ENCODE data around the gene IZUMO1.
A peak's percentile ranks its signal among the peaks of the same experiment; 100 is the strongest.
"Not testable (repeated sequence)": the region's sequence is repeated elsewhere in the genome, so short reads cannot be mapped to it uniquely, and the experiment has no call there.

The IZUMO1 gene

DNA sequence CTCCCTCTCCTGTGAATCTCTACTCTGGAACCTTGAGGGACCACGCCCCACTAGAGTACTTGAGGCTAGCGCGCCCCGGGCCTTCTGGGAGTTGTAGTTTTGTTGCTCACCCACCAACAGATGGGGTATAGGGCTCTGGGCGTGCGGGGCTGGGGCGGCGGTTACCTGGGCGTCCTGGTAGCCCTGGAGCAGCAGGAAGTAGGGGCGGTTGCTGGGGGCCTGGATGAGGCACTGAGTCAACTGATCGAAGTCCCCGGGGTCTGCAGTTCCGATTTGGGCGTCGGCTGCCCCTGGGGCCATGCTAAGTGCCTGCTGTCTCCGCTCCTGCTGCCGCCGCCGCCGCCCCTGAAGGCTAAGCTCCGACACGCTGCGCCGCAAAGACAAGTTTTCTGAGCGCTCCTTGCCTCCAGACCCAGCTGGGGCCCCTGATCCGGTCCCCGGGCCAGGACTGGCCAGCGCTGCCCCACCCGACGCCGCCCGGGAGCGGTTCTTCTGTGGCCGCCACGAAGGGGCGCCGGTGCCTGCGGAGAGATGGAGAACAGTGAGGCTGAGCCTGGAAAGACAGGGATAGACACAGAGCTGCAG, 11.6 kb downstream of the IZUMO1 start:
- no peak for DNase-seq

- DNase-seq = no peak
Observed at GRCh38 chr19:48734625-48735024, 12.1 kb downstream of the IZUMO1 start.

DNA sequence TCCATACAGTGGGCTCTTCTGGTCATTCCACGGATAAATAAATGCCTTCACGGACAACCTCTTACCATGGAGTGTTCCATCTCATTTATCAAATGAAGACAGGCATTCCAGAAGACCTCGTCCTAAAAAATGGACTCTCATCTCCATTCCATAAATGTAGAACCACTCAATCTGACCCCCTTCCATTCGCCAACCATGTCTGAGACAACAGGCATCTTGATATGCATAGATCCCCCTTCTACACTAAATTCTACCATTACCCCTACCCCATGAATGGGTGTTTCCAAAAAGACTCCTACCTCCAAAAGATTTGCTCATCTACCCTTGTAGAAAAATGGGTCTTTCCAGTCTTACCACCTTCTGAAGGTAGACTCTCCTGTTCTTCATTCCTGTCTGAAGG, 15.3 kb downstream of the IZUMO1 start:
- no peak for DNase-seq

GRCh38 chr19:48728911-48729664, 17.6 kb downstream of the IZUMO1 start:
- no peak for DNase-seq

DNA sequence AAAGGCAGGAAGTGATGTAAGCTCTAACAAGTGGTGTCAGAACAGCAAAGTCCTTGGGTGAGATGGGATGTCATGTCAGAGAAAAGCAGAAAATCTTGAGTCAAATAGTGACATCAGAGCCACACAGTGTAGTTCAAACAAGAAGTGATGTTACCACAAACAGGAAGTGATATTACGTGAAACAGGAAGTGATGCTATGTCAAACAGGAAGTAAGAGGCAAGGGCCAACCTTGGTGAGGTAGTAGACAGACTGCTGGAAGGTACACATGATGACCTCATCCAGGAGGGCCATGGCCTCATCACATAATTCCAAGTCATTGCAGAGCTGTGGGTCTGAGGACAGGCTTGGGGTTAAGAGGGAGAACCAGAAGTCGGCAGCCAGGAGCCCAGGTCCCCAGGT, 20.2 kb downstream of the IZUMO1 start:
- DNase-seq = no peak

DNA sequence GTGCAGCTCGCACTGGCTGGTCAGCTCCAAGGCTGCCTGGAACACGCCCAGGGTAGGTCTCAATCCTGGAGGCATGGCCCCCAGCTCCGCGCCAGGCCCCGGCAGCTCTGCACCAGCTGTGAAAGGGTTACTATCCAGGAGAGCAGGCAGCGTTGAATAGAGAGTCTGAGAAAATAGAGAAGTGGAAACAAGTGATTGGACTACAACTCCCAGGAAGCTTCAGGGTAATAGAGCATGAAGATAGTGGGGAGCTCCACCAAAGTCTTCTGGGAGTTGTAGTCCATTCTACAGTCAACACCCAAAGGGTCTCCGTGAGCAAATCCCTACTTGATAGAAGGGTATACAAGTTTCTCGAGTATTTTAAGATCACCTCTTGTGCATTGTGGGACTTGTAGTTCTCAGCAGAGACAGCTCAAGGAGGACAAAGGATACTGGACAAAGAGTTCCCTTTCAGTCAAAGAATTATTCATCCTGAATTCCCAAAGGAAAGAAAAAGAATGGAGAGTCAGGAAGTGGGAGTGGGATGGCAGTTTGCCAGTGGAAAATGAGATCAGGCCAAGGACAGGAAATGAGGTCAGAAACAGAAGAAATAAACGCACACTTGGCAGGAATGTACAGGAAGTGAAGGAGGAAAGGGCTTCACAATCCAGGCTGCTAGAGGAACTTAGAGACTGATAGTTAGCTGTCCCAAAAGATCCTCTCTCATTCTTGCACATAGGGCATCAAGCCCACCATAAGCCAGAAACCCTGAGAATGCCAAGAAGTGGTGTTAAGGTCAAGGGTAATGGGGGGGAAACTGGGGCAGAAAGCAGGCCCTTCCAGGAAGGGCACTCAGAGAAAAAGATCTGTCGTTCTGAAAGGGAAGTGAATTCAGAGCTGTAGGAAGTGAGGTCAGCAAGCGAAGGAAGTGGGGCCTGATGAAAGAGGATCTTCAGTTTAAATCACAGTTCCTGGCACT, 21.6 kb downstream of the IZUMO1 start:
- DNase-seq = peak; percentile 37

- no peak for DNase-seq
Observed at GRCh38 chr19:48722196-48722708, 24.5 kb downstream of the IZUMO1 start.

DNA sequence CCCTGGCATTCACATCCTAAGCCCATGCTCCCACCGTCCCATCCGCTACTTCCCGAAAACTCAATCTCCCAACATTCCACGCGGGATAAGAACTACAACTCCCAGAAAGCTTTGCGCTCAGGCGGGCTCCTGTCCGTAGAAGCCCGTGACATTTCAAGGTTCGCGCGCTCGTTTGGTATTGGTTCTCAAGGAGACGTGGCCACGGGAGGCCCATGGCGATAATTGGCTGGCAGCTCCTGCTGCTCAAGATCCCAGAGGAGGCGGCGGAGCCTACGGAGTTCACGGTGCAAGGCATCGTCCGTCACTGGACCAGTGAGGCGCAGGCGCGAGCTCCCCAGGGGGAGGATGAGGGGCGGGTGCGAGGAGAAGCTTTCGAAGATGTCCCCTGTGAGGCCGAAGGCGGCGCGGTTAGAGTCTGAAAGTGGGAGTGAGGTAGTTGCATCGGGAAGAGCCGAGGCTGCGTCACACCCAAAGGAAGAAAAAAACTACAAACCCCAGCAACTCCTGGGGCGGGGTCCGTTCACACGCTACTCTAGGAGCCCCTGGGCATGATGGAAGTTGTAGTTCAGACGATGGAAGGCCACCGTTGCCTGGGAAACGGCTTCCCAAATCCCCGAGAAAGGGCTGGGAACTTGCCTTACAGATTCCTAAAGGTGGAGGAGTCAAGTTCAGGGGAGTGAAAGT, 26.0 kb downstream of the IZUMO1 start:
- DNase-seq = peak; percentile 95

DNA sequence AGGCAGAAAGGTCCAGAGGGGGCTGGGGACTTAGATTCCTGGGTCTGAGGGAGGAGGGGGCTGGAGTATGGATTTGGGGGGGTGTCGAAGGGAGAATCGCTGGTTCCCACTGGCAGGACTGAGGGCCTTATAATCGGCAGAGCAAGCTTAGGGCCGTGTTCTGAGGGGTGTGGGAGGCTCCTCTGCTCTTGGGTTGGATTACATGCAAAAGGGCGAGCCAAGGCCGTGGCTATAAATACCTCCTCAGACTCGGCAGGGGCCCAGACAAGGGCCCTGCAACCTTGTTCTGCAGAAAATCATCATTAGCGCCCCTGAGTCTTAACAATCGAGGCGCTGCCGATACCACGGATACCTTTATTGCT, 26.5 kb downstream of the IZUMO1 start:
- no peak for DNase-seq

- no peak for DNase-seq
Observed at GRCh38 chr19:48719263-48720171, 27.2 kb downstream of the IZUMO1 start, which contains the start of gene MAMSTR. Gene MAMSTR (minus strand): TSS chr19:48719725. CDS start chr19:48719031, 694 bp downstream.

DNA sequence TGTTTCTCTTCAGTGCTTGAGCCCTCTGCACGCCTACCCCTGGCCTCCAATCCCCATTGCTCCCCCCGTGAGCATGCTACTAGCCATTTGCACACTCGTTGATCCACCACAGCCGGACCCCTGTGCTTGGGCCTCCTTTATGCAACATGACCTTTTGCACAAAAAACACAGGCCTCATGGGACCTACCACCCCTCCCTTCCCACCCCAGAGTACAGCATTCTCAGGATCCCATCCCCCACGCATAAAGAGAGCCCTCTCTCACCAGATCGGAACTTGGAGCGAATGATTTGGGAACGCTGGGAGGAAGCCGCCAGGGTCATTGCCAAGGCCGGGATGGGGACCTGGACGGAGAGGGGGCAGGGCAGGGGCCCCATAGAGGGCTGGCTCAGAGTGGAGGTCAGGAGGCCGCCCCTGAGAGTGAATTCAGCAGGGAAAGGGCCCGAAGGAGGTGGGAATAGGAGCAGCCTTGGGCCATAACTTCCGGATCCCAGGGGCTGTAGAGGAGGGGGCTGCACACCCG, 27.9 kb downstream of the IZUMO1 start:
- no peak for DNase-seq

DNA sequence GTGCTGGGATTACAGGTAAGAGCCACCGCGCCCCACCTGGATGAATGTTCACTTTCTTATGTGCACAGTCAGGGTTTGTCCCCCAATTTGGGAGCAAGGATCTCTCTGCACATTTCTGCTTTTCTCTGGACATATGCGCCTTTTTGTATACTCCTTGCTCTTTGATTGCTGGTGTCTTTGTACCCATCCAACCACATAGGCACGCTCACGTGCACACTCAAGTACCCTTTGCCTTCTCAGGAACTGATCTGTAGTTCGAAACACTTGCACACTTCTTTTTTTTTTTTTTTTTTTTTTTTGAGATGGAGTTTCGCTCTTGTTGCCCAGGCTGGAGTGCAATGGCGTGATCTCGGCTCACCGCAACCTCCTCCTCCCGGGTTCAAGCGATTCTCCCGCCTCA, 28.6 kb downstream of the IZUMO1 start:
- not testable (repeated sequence) for DNase-seq

- peak; percentile 66 for DNase-seq
Observed at GRCh38 chr19:48716562-48717291, 30.0 kb downstream of the IZUMO1 start.

- no peak for DNase-seq
Observed at GRCh38 chr19:48715681-48716171, 31.0 kb downstream of the IZUMO1 start.

DNA sequence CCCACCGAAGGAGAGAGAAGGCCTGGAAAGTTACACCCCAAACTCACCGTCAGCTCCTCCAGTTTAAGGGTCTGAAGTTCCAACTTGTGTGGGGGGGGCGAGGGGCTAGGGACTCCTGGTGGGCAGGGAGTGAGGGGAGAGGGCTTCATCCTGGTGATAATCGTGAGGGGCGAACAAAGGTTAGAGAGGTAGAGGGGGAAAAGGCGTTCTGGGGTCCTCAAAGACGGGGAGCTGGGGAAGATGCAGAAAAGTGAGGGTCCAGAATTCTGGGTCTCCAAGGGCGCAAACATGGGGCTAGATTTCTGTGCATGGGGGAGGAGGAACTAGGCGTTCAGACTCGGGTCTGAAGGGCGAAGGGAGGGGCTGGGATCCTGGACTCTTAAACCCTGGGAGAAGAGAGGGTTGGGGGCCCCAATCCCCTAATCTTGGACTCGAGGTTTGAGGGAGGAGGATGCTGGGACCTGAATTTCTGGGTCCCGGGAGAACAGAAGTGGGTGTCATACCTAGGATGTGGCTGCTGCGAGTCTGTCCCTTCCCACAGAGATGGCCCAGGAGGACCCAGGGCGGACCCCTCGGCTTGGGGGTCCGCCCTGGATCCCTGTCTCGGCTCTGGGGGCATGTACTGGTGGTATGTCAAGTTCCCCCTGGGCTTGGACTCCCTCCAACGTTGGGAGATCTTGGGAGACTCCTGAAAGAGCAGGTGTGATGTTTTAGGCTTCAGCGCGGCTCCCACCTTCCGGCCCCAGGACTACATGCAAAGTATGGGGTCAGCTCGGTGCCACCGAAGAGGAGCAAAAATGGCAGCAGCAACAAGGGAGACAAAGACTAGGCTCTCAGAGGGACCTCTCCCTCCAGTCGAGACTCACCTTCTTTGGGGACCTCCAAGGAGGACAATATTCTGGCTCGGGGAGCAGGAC, 31.7 kb downstream of the IZUMO1 start:
- no peak for DNase-seq

- DNase-seq = peak; percentile 98
Observed at GRCh38 chr19:48713864-48714755, 32.6 kb downstream of the IZUMO1 start.

GRCh38 chr19:48713041-48713863, 33.5 kb downstream of the IZUMO1 start:
- DNase-seq = no peak
